ENCODE data around the gene TSEN34. TPM values are rescaled to one million over a fixed set of nuclear protein-coding genes. Genes with fewer than 3 reads are reported as not detected.

Gene TSEN34
- total and polyA plus RNA-seq, 7 experiments from 2014 or later, result 9.5 to 48.7 (median 23.7) TPM

DNA sequence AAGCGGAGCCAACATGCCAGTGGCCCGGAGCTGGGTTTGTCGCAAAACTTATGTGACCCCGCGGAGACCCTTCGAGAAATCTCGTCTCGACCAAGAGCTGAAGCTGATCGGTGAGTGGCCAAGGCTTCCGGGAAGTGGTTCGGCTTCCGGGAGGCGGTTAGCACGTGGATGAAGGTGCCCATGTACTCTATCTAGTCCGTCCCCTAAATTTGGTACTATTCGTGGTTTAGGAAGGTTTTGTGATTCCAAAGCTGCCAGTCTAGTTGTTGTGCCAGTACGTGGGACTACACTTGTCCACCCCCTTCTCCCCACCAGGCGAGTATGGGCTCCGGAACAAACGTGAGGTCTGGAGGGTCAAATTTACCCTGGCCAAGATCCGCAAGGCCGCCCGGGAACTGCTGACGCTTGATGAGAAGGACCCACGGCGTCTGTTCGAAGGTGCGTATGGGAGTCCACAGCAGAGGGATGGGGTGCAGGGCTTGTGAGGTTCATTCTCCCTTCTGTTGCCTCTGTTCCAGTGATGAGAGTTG, 10.1 kb downstream of the TSEN34 start:
- DNase-seq (no peak), ATAC-seq (no peak)
- POLR2A ChIA-PET, result interaction anchor here (0.6 to 6.3 kb wide), 12 partner anchors 9 to 1457 kb away, joined by 3 to 135 read pairs (median 4); partner anchors contain the start of genes CNOT3, LENG1, MBOAT7 and PRPF31
- Mint-ChIP-seq H3K27ac (peak overlapping the region; percentile 95 to 100 (median 99)), H3K4me3 (peak overlapping the region; percentile 86 to 100 (median 99)), H3K36me3 (peaks cover 4 to 36% (median 20%) of the 10 kb centered on the region in 5 donors), H3K4me1 (peaks cover 21 to 66% (median 58%) of the 10 kb centered on the region in 7 donors), H3K27me3 (peaks cover 0 to 4% (median 0%) of the 10 kb centered on the region in 5 donors), H3K9me3 (no peaks in the 10 kb centered on the region)
- Histone ChIP-seq H3K36me3 (ENCODE audit: control insufficient read depth in 2 of 3, insufficient read depth in 3 of 3, low read length in 3 of 3) (peaks cover 18 to 49% (median 18%) of the 10 kb centered on the region in 3 experiments), H3K9me3 (ENCODE audit: control insufficient read depth in 2 of 3, low read length in 3 of 3) (no peaks in the 10 kb centered on the region), H3K27ac (ENCODE audit: low read depth, low read length) (peak overlapping the region; percentile 85), H3K4me1 (ENCODE audit: control insufficient read depth in 2 of 2, insufficient read depth in 2 of 2, low read length in 2 of 2) (peaks cover 35 to 37% of the 10 kb centered on the region in 2 donors), H3K27me3 (ENCODE audit: control insufficient read depth in 2 of 2, insufficient read depth in 2 of 2, low read length in 2 of 2) (no peaks in the 10 kb centered on the region), H3K4me3 (ENCODE audit: low read length) (peak overlapping the region; percentile 79)
- CTCF ChIA-PET, result interaction anchor here (0.7 kb wide), 1 partner anchor 1335 kb away, joined by 3 read pairs; no protein-coding TSS in a partner anchor
- intact Hi-C loops (cut with micrococcal nuclease), result loop anchor here (1.0 to 2.0 kb wide), 3 partner anchors 9 to 98 kb away; partner anchors contain the start of genes CNOT3 (in 1 of the 2) and NDUFA3 (in 1 of the 2)

DNA sequence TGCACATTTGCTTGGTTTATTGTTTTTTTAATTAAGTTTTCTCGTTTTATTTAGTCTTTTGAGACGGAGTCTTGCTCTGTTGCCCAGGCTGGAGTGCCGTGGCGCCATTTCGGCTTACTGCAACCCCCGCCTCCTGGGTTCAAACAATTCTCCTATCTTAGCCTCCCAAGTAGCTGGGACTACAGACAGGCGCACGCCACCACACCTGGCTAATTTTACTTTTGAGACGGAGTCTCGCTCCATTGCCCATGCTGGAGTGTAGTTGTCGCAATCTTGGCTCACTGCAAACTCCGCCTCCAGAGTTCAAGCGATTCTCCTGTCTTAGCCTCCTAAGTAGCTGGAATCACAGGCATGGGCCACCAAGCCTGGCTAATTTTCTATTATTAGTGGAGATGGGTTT, 10.9 kb downstream of the TSEN34 start:
- DNase-seq (no peak), ATAC-seq (no peak)
- CTCF ChIA-PET, result no interaction called here
- Histone ChIP-seq H3K27me3 (ENCODE audit: control insufficient read depth in 2 of 2, insufficient read depth in 2 of 2, low read length in 2 of 2) (no peaks in the 10 kb centered on the region), H3K9me3 (ENCODE audit: control insufficient read depth in 2 of 3, low read length in 3 of 3) (no peaks in the 10 kb centered on the region), H3K4me1 (ENCODE audit: control insufficient read depth in 2 of 2, insufficient read depth in 2 of 2, low read length in 2 of 2) (peaks cover 41 to 42% of the 10 kb centered on the region in 2 donors), H3K27ac (ENCODE audit: low read depth, low read length) (peak overlapping the region; percentile 85), H3K36me3 (ENCODE audit: control insufficient read depth in 2 of 3, insufficient read depth in 3 of 3, low read length in 3 of 3) (peaks cover 18 to 56% (median 25%) of the 10 kb centered on the region in 3 experiments), H3K4me3 (ENCODE audit: low read length) (peak overlapping the region; percentile 79)
- H3K4me1 Mint-ChIP-seq, result peaks cover 21 to 74% (median 66%) of the 10 kb centered on the region in 7 donors
- H3K36me3 Mint-ChIP-seq, result peaks cover 4 to 41% (median 21%) of the 10 kb centered on the region in 5 donors
- intact Hi-C loops (cut with micrococcal nuclease), result loop anchor here (1.0 to 2.0 kb wide), 3 partner anchors 8 to 99 kb away; partner anchors contain the start of genes CNOT3 (in 1 of the 2) and NDUFA3 (in 1 of the 2)
- POLR2A ChIA-PET, result interaction anchor here (0.6 to 6.3 kb wide), 6 partner anchors 8 to 1438 kb away, joined by 3 to 135 read pairs (median 6); partner anchors contain the start of genes LENG1, MBOAT7 and TSEN34
- H3K27ac Mint-ChIP-seq, result peak overlapping the region in 8 of 9 donors; percentile 51 to 100 (median 100)
- no peaks in the 10 kb centered on the region for H3K9me3 Mint-ChIP-seq
- H3K27me3 Mint-ChIP-seq, result peaks cover 0 to 4% (median 0%) of the 10 kb centered on the region in 5 donors
- H3K4me3 Mint-ChIP-seq, result peak overlapping the region; percentile 86 to 100 (median 99)

DNA sequence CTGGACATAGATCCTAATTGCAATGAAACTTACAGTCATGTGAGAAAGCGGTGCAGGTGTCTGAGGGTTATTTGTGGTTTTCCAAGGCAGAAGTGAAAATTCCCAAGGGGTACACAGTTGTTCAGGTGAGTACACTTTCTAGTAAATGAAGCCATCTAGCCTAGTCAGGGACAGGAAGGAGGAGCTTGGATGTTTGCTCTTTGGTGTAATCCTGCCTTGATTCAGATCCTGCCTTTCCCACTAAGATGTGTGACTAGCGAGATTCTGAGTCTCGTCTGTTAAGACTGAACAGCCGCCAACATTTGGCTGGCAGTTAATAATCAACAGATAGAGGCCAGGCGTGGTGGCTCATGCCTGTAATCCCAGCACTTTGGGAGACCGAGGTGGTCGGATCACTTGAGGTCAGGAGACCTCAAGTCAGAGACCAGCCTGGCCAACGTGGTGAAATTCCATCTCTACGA, 12.1 kb downstream of the TSEN34 start:
- Mint-ChIP-seq H3K4me1 (peaks cover 30 to 86% (median 78%) of the 10 kb centered on the region in 7 donors), H3K4me3 (peak overlapping the region in 9 of 10 donors; percentile 25 to 99 (median 98)), H3K36me3 (peaks cover 4 to 52% (median 26%) of the 10 kb centered on the region in 5 donors), H3K27me3 (peaks cover 0 to 4% (median 0%) of the 10 kb centered on the region in 5 donors), H3K9me3 (no peaks in the 10 kb centered on the region), H3K27ac (peak overlapping the region in 3 of 9 donors; percentile 16 to 46 (median 38))
- H3K4me3 ChIP-seq (ENCODE audit: low read length), result no peak overlapping the region
- H3K9me3 ChIP-seq (ENCODE audit: control insufficient read depth in 2 of 3, low read length in 3 of 3), result no peaks in the 10 kb centered on the region
- intact Hi-C loops (cut with micrococcal nuclease), result no loop called here
- ChIA-PET POLR2A (interaction anchor here (0.6 to 6.3 kb wide), 3 partner anchors 14 to 1238 kb away, joined by 4 to 135 read pairs (median 6); partner anchors contain the start of genes MBOAT7 and TSEN34), CTCF (no interaction called here)
- H3K27ac ChIP-seq (ENCODE audit: low read depth, low read length), result peak overlapping the region; percentile 46
- H3K27me3 ChIP-seq (ENCODE audit: control insufficient read depth in 2 of 2, insufficient read depth in 2 of 2, low read length in 2 of 2), result no peaks in the 10 kb centered on the region
- H3K4me1 ChIP-seq (ENCODE audit: control insufficient read depth in 2 of 2, insufficient read depth in 2 of 2, low read length in 2 of 2), result peaks cover 45 to 53% of the 10 kb centered on the region in 2 donors
- peaks cover 18 to 65% (median 26%) of the 10 kb centered on the region in 3 experiments for H3K36me3 ChIP-seq (ENCODE audit: control insufficient read depth in 2 of 3, insufficient read depth in 3 of 3, low read length in 3 of 3)
- DNase-seq (no peak), ATAC-seq (no peak)

DNA sequence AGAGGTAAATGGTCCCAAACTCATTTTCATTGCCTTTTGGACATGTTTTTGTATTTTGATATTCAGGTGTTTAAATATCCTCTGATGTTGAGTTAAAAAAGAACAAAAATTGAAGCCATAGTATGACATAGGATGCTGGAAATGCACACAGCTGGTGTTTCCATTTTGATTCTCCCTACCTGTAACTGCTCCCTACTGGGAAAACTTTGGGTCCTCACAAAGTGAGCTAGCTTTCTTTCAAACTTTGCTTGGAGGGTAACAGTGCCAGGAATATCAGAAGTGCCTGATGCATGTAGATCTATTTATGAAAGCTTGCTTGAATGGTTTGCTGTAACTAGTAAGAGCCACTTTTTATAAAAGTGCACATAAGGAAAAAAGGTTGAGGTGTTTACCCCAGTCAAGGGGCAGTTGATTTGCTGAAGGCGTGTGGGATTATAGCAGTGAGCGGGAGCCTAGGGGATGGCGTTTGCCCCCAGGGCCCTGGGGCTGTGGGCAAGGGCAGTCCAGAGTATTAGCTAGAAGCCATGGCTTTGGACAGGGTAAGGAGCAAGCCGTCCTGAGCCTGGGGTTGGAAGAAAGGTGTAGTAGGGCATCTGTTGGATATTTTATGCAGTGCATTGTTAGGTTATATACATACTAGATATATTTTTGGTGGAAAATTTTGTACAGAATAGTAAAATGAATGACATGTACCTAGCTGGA, 13.8 kb downstream of the TSEN34 start:
- POLR2A ChIA-PET, result interaction anchor here (0.9 to 1.7 kb wide), 4 partner anchors 9 to 90 kb away, joined by 3 to 8 read pairs (median 6); partner anchors contain the start of genes MBOAT7, PRPF31, TFPT and TSEN34

DNA sequence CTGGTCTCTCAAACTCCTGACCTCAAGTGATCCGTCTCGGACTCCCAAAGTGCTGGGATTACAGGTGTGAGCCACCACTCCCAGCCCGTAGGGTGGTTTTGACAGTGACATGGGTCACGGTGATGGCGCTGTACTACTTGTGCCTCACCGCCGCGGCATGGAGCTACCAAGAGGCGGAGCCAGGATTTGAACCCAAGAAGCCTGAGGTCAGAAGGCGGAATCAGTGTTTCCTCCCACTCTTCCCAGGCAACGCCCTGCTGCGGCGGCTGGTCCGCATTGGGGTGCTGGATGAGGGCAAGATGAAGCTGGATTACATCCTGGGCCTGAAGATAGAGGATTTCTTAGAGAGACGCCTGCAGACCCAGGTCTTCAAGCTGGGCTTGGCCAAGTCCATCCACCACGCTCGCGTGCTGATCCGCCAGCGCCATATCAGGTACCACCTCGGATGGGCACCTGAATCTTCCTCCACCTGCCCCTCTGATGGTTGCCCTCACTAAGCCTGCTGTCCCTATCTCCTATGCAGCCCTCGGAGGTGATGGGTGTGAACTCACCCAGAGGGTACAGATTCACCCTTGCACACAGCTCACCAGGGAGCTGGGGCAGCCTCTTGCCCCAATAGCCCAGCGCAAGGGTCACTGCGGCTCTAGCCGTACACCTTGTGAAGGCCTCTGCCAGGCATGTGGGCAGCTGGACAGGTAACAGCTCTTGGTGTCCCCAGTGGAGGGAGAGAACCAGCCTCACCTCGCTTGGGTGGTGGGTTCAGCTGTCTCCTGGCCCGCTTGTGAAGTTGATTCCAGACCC, 15.1 kb downstream of the TSEN34 start:
- H3K27me3 ChIP-seq (ENCODE audit: control insufficient read depth in 2 of 2, insufficient read depth in 2 of 2, low read length in 2 of 2), result no peaks in the 10 kb centered on the region
- CTCF ChIA-PET, result interaction anchor here (1.2 kb wide), 1 partner anchor 25 kb away, joined by 4 read pairs; no protein-coding TSS in a partner anchor
- Mint-ChIP-seq H3K4me3 (peak overlapping the region in 7 of 10 donors; percentile 4 to 78 (median 65)), H3K27me3 (no peaks in the 10 kb centered on the region), H3K9me3 (no peaks in the 10 kb centered on the region), H3K4me1 (peaks cover 50 to 100% (median 94%) of the 10 kb centered on the region in 7 donors), H3K36me3 (peaks cover 4 to 55% (median 24%) of the 10 kb centered on the region in 5 donors), H3K27ac (peak overlapping the region in 2 of 9 donors; percentile 32 to 33)
- intact Hi-C loops (cut with micrococcal nuclease), result no loop called here
- no peaks in the 10 kb centered on the region for H3K9me3 ChIP-seq (ENCODE audit: control insufficient read depth in 2 of 3, low read length in 3 of 3)
- DNase-seq (no peak), ATAC-seq (no peak)
- no peak overlapping the region for H3K27ac ChIP-seq (ENCODE audit: low read depth, low read length)
- peaks cover 18 to 65% (median 26%) of the 10 kb centered on the region in 3 experiments for H3K36me3 ChIP-seq (ENCODE audit: control insufficient read depth in 2 of 3, insufficient read depth in 3 of 3, low read length in 3 of 3)
- no peak overlapping the region for H3K4me3 ChIP-seq (ENCODE audit: low read length)
- H3K4me1 ChIP-seq (ENCODE audit: control insufficient read depth in 2 of 2, insufficient read depth in 2 of 2, low read length in 2 of 2), result peaks cover 73 to 75% of the 10 kb centered on the region in 2 donors
- POLR2A ChIA-PET, result interaction anchor here (0.8 to 1.7 kb wide), 5 partner anchors 9 to 17 kb away, joined by 3 to 8 read pairs (median 4); partner anchors contain the start of genes MBOAT7 and TSEN34

More for the DNA sequence above, 13.8 kb downstream of the TSEN34 start:
- peaks cover 41 to 97% (median 86%) of the 10 kb centered on the region in 7 donors for H3K4me1 Mint-ChIP-seq
- DNase-seq (no peak), ATAC-seq (no peak)
- Histone ChIP-seq H3K27me3 (ENCODE audit: control insufficient read depth in 2 of 2, insufficient read depth in 2 of 2, low read length in 2 of 2) (no peaks in the 10 kb centered on the region), H3K27ac (ENCODE audit: low read depth, low read length) (no peak overlapping the region), H3K9me3 (ENCODE audit: control insufficient read depth in 2 of 3, low read length in 3 of 3) (no peaks in the 10 kb centered on the region), H3K4me1 (ENCODE audit: control insufficient read depth in 2 of 2, insufficient read depth in 2 of 2, low read length in 2 of 2) (peaks cover 62 to 68% of the 10 kb centered on the region in 2 donors), H3K4me3 (ENCODE audit: low read length) (no peak overlapping the region), H3K36me3 (ENCODE audit: control insufficient read depth in 2 of 3, insufficient read depth in 3 of 3, low read length in 3 of 3) (peaks cover 18 to 65% (median 26%) of the 10 kb centered on the region in 3 experiments)
- CTCF ChIA-PET, result no interaction called here
- H3K36me3 Mint-ChIP-seq, result peaks cover 4 to 53% (median 27%) of the 10 kb centered on the region in 5 donors
- H3K9me3 Mint-ChIP-seq, result no peaks in the 10 kb centered on the region
- peak overlapping the region in 8 of 10 donors; percentile 13 to 98 (median 42) for H3K4me3 Mint-ChIP-seq
- intact Hi-C loops (cut with micrococcal nuclease), result no loop called here
- H3K27ac Mint-ChIP-seq, result peak overlapping the region in 2 of 9 donors; percentile 27 to 62
- peaks cover 0 to 4% (median 0%) of the 10 kb centered on the region in 5 donors for H3K27me3 Mint-ChIP-seq

Measured in naive thymus-derived CD4-positive, alpha-beta T cell (primary cell).